HG02642 (cell line): Measurements from ENCODE around the gene KCTD6.
A peak's percentile ranks its signal among the peaks of the same experiment; 100 is the strongest.
"Not testable (repeated sequence)": the region's sequence is repeated elsewhere in the genome, so short reads cannot be mapped to it uniquely, and the experiment has no call there.

ENCODE experiments used
- ATAC-seq: cut with Tn5 transposase; IDR thresholded peaks from one replicate; pipeline ENCODE4 v1.9.1; 2021; ENCODE audit warnings: mild to moderate bottlenecking; ENCODE audit not compliant: unreplicated experiment, poor library complexity

KCTD6 gene

GRCh38 chr3:58521917-58522631 lies 30.2 kb downstream of the KCTD6 start:
- no peak for ATAC-seq

- no peak for ATAC-seq
Measured at GRCh38 chr3:58522759-58523425, 31.0 kb downstream of the KCTD6 start.

- ATAC-seq = no peak
Measured at GRCh38 chr3:58524326-58524888, 32.5 kb downstream of the KCTD6 start.

GRCh38 chr3:58526515-58526957 lies 34.6 kb downstream of the KCTD6 start:
- ATAC-seq = no peak

GRCh38 chr3:58527440-58527839 lies 35.5 kb downstream of the KCTD6 start:
- ATAC-seq = not testable (repeated sequence)

- ATAC-seq = no peak
Measured at GRCh38 chr3:58528629-58529028, 36.7 kb downstream of the KCTD6 start.

- ATAC-seq = no peak
Measured at GRCh38 chr3:58529516-58530353, 37.8 kb downstream of the KCTD6 start.

GRCh38 chr3:58530354-58530865 lies 38.5 kb downstream of the KCTD6 start:
- no peak for ATAC-seq

- ATAC-seq = no peak
Measured at GRCh38 chr3:58531555-58531954, 39.7 kb downstream of the KCTD6 start.

GRCh38 chr3:58531956-58532355 lies 40.1 kb downstream of the KCTD6 start:
- ATAC-seq = no peak

GRCh38 chr3:58532794-58533220 lies 40.9 kb downstream of the KCTD6 start:
- peak; percentile 94 for ATAC-seq

- no peak for ATAC-seq
Measured at GRCh38 chr3:58534592-58535494, 42.9 kb downstream of the KCTD6 start.

GRCh38 chr3:58535531-58536500 lies 43.9 kb downstream of the KCTD6 start:
- no peak for ATAC-seq

- ATAC-seq = no peak
Measured at GRCh38 chr3:58536501-58537411, 44.9 kb downstream of the KCTD6 start, which contains the start of gene ACOX2. ACOX2 (minus strand) TSS chr3:58537190; CDS start chr3:58535106, 2,084 bp downstream.

- no peak for ATAC-seq
Measured at GRCh38 chr3:58537412-58538301, 45.8 kb downstream of the KCTD6 start.

GRCh38 chr3:58539626-58540025 lies 47.7 kb downstream of the KCTD6 start:
- ATAC-seq = no peak
